ENCODE data around the gene NACA2.
"Not testable (repeated sequence)": the region's sequence is repeated elsewhere in the genome, so short reads cannot be mapped to it uniquely, and the experiment has no call there.

Gene NACA2

DNA sequence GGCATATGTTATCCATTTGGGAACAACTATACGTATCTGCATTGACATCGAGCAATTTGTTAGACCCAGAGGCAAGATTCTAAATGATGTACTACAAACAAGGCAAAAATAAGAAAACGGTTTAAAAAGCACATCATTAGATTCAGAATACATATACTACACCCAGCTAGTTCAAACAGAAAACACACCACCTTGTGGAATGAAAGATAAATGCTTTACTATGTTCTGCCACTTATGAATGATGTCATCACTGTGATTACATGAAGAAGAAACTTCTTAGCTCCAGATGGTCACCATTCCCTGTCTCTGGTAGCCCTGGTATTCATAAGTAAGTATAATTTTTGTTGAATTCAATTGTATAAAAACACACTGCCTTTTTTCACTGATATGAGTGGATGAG lies 7.8 kb downstream of the NACA2 start:
- H3K4me1 Mint-ChIP-seq, result no peaks in the 10 kb centered on the region
- no peaks in the 10 kb centered on the region for H3K9me3 Mint-ChIP-seq
- ATAC-seq (replicated peaks; ENCODE audit: extremely low read depth, poor library complexity, severe bottlenecking), result no peak
- H3K27ac Mint-ChIP-seq (ENCODE audit: low read depth), result no peak overlapping the region
- DNase-seq (ENCODE audit: low spot score in 2 of 2), result no peak
- H3K4me3 Mint-ChIP-seq, result no peak overlapping the region
- H3K36me3 Mint-ChIP-seq (ENCODE audit: insufficient read depth), result no peaks in the 10 kb centered on the region
- H3K27me3 Mint-ChIP-seq, result peaks cover 38% of the 10 kb centered on the region

DNA sequence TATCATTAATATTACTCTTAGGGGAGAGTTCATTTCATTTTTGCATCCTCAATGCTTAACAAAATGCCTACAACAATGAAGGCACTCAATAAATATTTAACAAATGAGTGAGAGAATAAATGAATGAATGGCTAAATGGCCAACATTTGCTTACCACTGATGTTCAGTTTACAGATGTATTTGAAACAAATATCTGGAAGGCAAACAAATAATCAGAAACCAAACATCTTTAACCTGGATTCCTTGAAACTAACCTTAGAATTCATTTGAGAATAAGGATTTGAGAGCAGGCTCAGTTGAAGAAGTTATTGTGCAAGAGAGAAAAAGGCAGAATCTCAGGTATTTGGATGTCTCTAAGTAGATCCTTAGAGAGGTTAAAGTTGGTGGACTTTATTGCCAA lies 8.4 kb downstream of the NACA2 start:
- no peaks in the 10 kb centered on the region for H3K36me3 Mint-ChIP-seq (ENCODE audit: insufficient read depth)
- no peak for ATAC-seq (replicated peaks; ENCODE audit: extremely low read depth, poor library complexity, severe bottlenecking)

DNA sequence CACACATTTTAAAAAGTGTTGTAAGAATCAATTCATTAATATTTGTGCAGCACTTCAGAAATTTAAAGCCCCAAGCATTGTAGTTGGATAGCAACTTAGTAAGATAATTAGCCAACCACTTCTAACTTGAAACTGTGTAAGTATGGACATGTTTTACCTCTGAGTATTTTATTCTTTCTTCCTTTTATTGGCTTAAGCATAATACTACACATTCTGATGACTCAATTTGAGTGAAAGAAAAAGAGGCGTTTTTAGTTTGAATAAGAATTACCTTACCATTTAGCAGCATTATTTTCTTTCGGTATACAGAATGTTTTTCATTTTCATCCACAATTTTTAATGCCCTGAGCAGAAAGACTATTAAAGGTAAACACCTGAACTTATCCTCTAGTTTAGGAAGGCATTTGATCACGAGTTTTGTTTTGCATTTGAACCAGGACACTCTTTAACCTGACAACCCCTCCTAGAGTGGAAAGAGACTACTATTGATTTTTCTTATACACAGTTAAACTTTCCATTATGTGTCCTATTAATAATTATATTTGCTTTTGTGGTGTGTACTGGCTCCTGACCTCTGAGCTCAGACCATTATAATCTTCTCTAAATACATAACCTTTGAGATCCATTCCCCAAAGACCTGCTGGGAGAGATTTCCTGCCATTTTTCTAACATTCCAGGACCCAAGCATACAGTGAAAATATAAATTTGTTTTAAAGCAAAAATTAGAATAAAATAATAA lies 9.2 kb downstream of the NACA2 start:
- no peaks in the 10 kb centered on the region for H3K4me1 Mint-ChIP-seq
- ATAC-seq (replicated peaks; ENCODE audit: extremely low read depth, poor library complexity, severe bottlenecking), result no peak
- peaks cover 43% of the 10 kb centered on the region for H3K27me3 Mint-ChIP-seq
- no peaks in the 10 kb centered on the region for H3K36me3 Mint-ChIP-seq (ENCODE audit: insufficient read depth)
- no peak for DNase-seq (ENCODE audit: low spot score in 2 of 2)
- no peaks in the 10 kb centered on the region for H3K9me3 Mint-ChIP-seq
- no peak overlapping the region for H3K4me3 Mint-ChIP-seq
- H3K27ac Mint-ChIP-seq (ENCODE audit: low read depth), result no peak overlapping the region

More for the DNA sequence above, 8.4 kb downstream of the NACA2 start:
- H3K4me1 Mint-ChIP-seq, result no peaks in the 10 kb centered on the region
- H3K27ac Mint-ChIP-seq (ENCODE audit: low read depth), result no peak overlapping the region
- no peak overlapping the region for H3K4me3 Mint-ChIP-seq
- peaks cover 43% of the 10 kb centered on the region for H3K27me3 Mint-ChIP-seq
- H3K9me3 Mint-ChIP-seq, result no peaks in the 10 kb centered on the region
- no peak for DNase-seq (ENCODE audit: low spot score in 2 of 2)

DNA sequence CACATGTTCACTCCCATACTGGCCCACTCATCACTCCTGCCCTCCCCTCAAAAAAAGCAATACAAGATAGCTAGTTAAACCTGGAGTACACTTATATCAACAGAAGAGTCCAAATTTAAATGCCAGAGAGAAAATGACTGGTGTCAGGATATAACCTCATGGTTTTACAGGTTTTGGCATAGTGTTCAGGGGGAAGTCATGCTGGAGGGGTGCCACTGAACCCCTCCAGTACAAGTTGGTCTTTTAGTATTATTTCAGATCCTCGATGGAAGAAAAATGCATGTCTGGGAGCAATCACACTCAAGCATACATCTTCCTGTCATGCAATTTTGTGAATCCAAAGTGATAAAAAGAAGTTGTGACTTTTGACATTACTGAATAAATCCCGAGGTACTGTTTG lies 10.5 kb downstream of the NACA2 start:
- no peak overlapping the region for H3K4me3 Mint-ChIP-seq
- ATAC-seq (replicated peaks; ENCODE audit: extremely low read depth, poor library complexity, severe bottlenecking) (no peak), DNase-seq (ENCODE audit: low spot score in 2 of 2) (no peak)
- no peaks in the 10 kb centered on the region for H3K36me3 Mint-ChIP-seq (ENCODE audit: insufficient read depth)
- H3K27me3 Mint-ChIP-seq, result peaks cover 51% of the 10 kb centered on the region
- no peaks in the 10 kb centered on the region for H3K9me3 Mint-ChIP-seq
- no peak overlapping the region for H3K27ac Mint-ChIP-seq (ENCODE audit: low read depth)
- H3K4me1 Mint-ChIP-seq, result no peaks in the 10 kb centered on the region

DNA sequence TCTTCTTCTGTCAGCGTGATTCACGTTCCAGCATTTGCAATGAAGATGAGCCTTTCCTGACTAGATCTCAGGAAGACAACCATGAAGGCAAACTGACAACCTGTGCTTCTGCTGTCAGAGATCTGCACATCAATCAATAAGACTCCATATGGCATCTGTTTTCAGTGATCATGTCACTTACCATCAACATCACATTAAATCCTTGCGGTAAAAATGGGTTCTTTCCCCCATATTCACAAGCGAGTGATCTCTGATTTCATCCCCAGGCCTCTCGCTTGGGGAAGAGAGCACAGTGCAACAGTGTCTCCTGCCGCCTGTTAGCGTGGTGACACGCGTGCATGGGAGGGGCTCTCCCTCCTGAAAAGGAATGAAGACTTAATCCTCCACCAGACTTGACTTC lies 11.1 kb downstream of the NACA2 start:
- H3K27me3 Mint-ChIP-seq, result peaks cover 56% of the 10 kb centered on the region
- no peaks in the 10 kb centered on the region for H3K36me3 Mint-ChIP-seq (ENCODE audit: insufficient read depth)
- no peak overlapping the region for H3K27ac Mint-ChIP-seq (ENCODE audit: low read depth)
- H3K4me1 Mint-ChIP-seq, result no peaks in the 10 kb centered on the region
- no peak overlapping the region for H3K4me3 Mint-ChIP-seq
- no peak for ATAC-seq (replicated peaks; ENCODE audit: extremely low read depth, poor library complexity, severe bottlenecking)
- DNase-seq (ENCODE audit: low spot score in 2 of 2), result no peak
- no peaks in the 10 kb centered on the region for H3K9me3 Mint-ChIP-seq

DNA sequence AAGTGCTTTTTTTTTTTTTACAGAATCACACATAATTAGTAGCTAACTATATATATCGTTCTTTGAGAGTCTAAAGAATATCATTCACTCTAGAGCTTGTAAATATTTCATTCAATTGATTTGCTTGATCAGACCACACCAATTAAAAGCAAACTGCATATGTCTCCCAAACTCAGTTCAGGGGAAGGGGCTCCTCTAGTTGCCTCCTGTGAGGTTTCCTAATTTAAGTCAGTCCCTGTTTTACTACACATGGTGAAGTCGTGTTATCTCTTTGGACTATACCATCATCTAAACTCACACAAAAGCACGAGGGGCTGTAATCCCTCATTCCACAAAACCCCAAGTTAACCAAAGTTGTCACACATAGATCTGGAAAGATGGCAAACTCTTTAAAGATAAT lies 11.7 kb downstream of the NACA2 start:
- H3K9me3 Mint-ChIP-seq, result no peaks in the 10 kb centered on the region
- no peaks in the 10 kb centered on the region for H3K36me3 Mint-ChIP-seq (ENCODE audit: insufficient read depth)
- no peak for ATAC-seq (replicated peaks; ENCODE audit: extremely low read depth, poor library complexity, severe bottlenecking)
- H3K27me3 Mint-ChIP-seq, result peaks cover 56% of the 10 kb centered on the region
- H3K4me1 Mint-ChIP-seq, result no peaks in the 10 kb centered on the region
- no peak overlapping the region for H3K27ac Mint-ChIP-seq (ENCODE audit: low read depth)
- no peak for DNase-seq (ENCODE audit: low spot score in 2 of 2)
- H3K4me3 Mint-ChIP-seq, result no peak overlapping the region

DNA sequence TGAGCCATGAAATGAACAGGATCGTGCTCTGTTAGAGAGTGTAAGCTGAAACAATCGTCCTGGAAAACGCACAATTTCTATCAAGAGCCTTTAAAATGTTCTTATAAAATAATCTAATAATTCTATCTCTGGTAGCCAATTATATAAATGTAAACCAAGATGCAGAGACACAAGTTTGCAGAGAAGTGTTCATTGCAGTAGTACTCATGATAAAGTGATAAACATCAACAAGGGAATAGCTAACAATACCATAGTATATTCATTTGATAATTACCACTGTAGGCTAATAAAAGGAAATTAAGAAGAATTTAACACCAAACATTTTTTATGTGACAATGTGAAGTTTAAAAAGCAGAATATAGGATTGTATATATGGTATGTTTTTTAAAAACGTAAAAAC lies 12.4 kb downstream of the NACA2 start:
- no peak for DNase-seq (ENCODE audit: low spot score in 2 of 2)
- Mint-ChIP-seq H3K36me3 (ENCODE audit: insufficient read depth) (no peaks in the 10 kb centered on the region), H3K4me3 (no peak overlapping the region), H3K4me1 (no peaks in the 10 kb centered on the region), H3K27me3 (peaks cover 62% of the 10 kb centered on the region), H3K27ac (ENCODE audit: low read depth) (no peak overlapping the region), H3K9me3 (no peaks in the 10 kb centered on the region)
- no peak for ATAC-seq (replicated peaks; ENCODE audit: extremely low read depth, poor library complexity, severe bottlenecking)

DNA sequence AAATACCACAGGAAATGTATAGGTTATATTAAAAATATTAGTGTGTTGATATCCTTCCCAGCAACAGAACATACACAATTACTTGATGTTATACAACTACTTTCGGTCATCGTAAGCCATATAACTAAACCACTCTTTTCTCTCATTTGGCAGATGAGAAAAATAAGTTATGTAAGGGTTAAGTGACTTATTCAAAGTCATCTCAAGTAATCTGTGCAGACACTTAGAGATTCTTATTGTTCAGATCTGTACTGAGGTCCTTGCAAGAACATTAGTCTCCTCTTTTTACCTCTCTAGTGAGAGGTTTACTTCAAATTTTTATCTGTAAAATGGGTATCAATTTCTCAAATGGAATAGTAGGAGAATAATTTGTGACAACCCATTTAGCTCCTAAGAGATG lies 15.0 kb downstream of the NACA2 start:
- Mint-ChIP-seq H3K9me3 (no peaks in the 10 kb centered on the region), H3K27me3 (peaks cover 73% of the 10 kb centered on the region), H3K36me3 (ENCODE audit: insufficient read depth) (no peaks in the 10 kb centered on the region), H3K4me1 (no peaks in the 10 kb centered on the region), H3K4me3 (no peak overlapping the region), H3K27ac (ENCODE audit: low read depth) (no peak overlapping the region)
- DNase-seq (ENCODE audit: low spot score in 2 of 2) (no peak), ATAC-seq (replicated peaks; ENCODE audit: extremely low read depth, poor library complexity, severe bottlenecking) (no peak)

DNA sequence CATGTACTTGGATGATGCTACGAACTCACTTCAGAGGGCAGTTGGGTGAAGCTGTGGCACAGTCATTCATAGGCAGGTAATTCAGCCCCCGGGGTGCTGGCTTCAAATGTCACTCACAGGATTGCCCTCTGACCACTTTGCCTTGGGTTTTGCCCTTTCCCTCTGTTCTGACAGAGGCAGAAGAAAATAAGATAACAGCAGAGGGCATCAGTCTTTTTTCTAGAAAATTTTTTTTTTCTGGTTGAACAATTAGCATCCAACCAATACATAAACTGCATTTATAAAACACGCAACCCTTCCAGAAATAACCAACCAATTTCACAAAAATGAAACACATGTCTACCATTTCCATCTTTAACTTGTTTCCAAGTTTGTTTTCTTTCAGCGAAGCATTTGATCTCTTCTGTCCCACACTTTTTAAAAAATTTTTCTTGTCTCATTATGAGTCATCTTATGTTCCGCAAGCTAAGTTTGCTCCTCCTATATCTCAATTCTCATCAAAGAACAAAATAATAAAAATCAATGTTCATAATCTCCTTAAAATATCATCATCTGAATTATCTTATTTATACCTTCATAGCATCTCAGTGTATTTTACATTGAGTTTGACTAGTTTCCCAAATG lies 15.6 kb downstream of the NACA2 start:
- peaks cover 73% of the 10 kb centered on the region for H3K27me3 Mint-ChIP-seq
- no peaks in the 10 kb centered on the region for H3K4me1 Mint-ChIP-seq
- H3K36me3 Mint-ChIP-seq (ENCODE audit: insufficient read depth), result no peaks in the 10 kb centered on the region
- no peaks in the 10 kb centered on the region for H3K9me3 Mint-ChIP-seq
- H3K4me3 Mint-ChIP-seq, result no peak overlapping the region
- no peak for ATAC-seq (replicated peaks; ENCODE audit: extremely low read depth, poor library complexity, severe bottlenecking)
- H3K27ac Mint-ChIP-seq (ENCODE audit: low read depth), result no peak overlapping the region
- DNase-seq (ENCODE audit: low spot score in 2 of 2), result no peak

DNA sequence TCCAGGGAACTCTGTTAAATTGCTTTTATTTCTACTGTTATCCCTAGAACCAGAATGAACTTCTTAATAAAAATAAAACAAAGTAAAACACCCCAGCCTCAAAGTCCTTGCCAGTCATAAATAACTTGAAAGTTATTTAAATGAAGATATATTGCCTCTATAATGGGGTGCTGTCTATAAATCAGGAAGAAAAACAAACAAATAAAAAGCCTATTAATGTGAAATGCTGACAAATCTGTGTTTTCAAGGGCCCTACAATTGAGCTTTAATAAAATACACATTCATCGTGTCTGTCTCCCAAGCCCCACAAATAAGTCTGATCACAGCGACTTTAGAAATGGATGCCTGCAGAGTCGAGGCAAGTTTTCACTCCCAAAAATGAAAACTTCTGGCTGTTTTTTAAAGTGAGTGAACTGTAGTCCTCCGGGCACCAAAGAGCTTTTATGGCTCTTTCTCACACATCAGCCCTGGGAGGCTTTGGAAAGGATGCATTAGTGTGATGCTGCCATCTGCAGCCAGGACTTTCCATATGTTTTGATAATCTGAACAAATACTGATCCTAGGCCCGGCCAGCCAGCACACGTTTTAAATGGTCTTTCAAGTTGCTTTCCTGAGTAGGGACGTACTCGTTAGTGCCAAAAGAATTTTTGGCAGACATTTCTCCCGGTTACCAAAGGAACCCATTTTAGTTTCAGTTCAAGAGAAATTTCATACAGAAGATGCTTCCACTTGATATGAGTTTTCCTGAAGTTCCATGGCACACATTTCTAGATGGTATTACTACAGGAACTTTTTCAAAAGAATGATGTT lies 16.3 kb downstream of the NACA2 start:
- H3K4me1 Mint-ChIP-seq, result no peaks in the 10 kb centered on the region
- ATAC-seq (replicated peaks; ENCODE audit: extremely low read depth, poor library complexity, severe bottlenecking), result no peak
- H3K36me3 Mint-ChIP-seq (ENCODE audit: insufficient read depth), result no peaks in the 10 kb centered on the region
- no peak for DNase-seq (ENCODE audit: low spot score in 2 of 2)
- H3K4me3 Mint-ChIP-seq, result no peak overlapping the region
- H3K9me3 Mint-ChIP-seq, result no peaks in the 10 kb centered on the region
- H3K27me3 Mint-ChIP-seq, result peaks cover 66% of the 10 kb centered on the region
- no peak overlapping the region for H3K27ac Mint-ChIP-seq (ENCODE audit: low read depth)

DNA sequence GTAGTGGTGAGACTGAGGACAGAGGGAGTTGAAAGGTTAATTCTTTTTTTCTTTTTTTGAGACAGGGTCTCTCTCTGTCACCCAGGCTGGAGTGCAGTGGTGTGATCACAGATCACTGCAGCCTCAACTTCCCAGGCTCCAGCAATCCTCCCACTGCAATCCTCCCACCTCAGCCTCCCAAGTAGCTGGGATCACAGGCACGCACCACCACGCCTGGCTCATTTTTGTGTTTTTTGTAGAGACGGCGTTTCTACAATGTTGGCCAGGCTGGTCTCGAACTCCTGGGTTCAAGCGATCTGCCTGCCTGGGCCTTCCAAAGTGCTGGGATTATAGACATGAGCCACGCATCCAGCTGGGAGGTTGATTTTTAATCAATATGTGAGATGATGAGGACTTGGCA lies 18.5 kb downstream of the NACA2 start:
- DNase-seq (ENCODE audit: low spot score in 2 of 2); H3K4me1 Mint-ChIP-seq; H3K27ac Mint-ChIP-seq (ENCODE audit: low read depth); ATAC-seq (replicated peaks; ENCODE audit: extremely low read depth, poor library complexity, severe bottlenecking); H3K36me3 Mint-ChIP-seq (ENCODE audit: insufficient read depth); H3K9me3 Mint-ChIP-seq; H3K4me3 Mint-ChIP-seq: not testable (repeated sequence)
- peaks cover 46% of the 10 kb centered on the region for H3K27me3 Mint-ChIP-seq

DNA sequence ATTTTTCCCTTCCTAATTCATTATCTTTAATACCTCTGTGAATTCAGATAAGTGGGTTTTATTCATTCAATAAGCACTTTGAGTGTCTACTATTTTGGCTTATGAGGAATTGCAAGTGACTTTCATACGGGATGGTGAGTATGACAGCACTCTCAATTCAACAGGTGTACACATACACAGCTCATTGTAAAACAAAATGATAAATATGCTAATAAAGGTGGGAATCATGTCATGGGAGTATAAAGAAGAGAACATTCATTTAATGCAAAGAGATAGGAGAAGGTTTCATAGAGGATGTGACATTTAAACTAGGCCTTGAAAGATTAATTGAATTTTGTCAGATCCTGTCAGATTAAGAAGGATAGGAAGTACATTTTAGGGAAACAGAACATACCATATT lies 19.4 kb downstream of the NACA2 start:
- ATAC-seq (replicated peaks; ENCODE audit: extremely low read depth, poor library complexity, severe bottlenecking) (no peak), DNase-seq (ENCODE audit: low spot score in 2 of 2) (no peak)
- no peak overlapping the region for H3K4me3 Mint-ChIP-seq
- H3K36me3 Mint-ChIP-seq (ENCODE audit: insufficient read depth), result no peaks in the 10 kb centered on the region
- peaks cover 46% of the 10 kb centered on the region for H3K27me3 Mint-ChIP-seq
- no peaks in the 10 kb centered on the region for H3K4me1 Mint-ChIP-seq
- H3K9me3 Mint-ChIP-seq, result no peaks in the 10 kb centered on the region
- H3K27ac Mint-ChIP-seq (ENCODE audit: low read depth), result no peak overlapping the region

DNA sequence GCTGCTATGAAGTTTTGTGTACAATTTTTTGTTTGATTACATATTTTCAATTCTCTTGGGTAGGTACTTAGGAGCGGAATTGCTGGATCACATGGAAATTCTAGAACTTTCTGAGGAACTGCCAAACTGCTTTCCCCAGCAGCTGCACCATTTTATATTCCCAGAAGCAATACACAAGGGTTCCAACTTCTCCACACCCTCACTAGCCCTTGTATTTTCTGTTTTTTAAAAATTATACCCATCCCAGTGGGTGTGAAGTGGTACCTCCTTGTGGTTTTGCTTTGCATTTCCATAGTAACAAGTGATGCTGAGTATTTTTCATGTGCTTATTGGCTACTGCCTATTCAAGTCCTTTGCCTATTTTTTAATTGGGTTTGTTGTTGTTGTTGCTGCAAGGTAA lies 20.9 kb downstream of the NACA2 start:
- Mint-ChIP-seq H3K9me3 (no peaks in the 10 kb centered on the region), H3K4me3 (no peak overlapping the region), H3K27ac (ENCODE audit: low read depth) (no peak overlapping the region), H3K36me3 (ENCODE audit: insufficient read depth) (no peaks in the 10 kb centered on the region), H3K27me3 (peaks cover 35% of the 10 kb centered on the region), H3K4me1 (no peaks in the 10 kb centered on the region)
- ATAC-seq (replicated peaks; ENCODE audit: extremely low read depth, poor library complexity, severe bottlenecking) (no peak), DNase-seq (ENCODE audit: low spot score in 2 of 2) (no peak)

Data from central memory CD8-positive, alpha-beta T cell (primary cell).